GM21447 (cell line): Measurements from ENCODE around the gene HERC2.
"Not testable (repeated sequence)": the region's sequence is repeated elsewhere in the genome, so short reads cannot be mapped to it uniquely, and the experiment has no call there.

ENCODE experiments used
- ATAC-seq: cut with Tn5 transposase; IDR thresholded peaks from one replicate; pipeline ENCODE4 v1.9.1; 2021; ENCODE audit not compliant: unreplicated experiment

The HERC2 gene

GRCh38 chr15:28322129-28322588, at the start of gene HERC2:
Gene HERC2 (minus strand): TSS chr15:28322179. CDS start chr15:28321433, 746 bp downstream.
- ATAC-seq = not testable (repeated sequence)

- not testable (repeated sequence) for ATAC-seq
These were observed 43.5 kb upstream of the HERC2 start for GRCh38 chr15:28365502-28365901.

- not testable (repeated sequence) for ATAC-seq
These were observed 36.0 kb upstream of the HERC2 start, which contains the start of gene GOLGA6L24 for GRCh38 chr15:28357984-28358383. Gene GOLGA6L24 (minus strand): TSS chr15:28358084. CDS start chr15:28358023, 61 bp downstream.

- not testable (repeated sequence) for ATAC-seq
These were observed 461 bp downstream of the HERC2 start for GRCh38 chr15:28321358-28322078.

GRCh38 chr15:28319725-28320124, 2.3 kb downstream of the HERC2 start:
- not testable (repeated sequence) for ATAC-seq

- not testable (repeated sequence) for ATAC-seq
These were observed 3.2 kb downstream of the HERC2 start for GRCh38 chr15:28318828-28319227.

GRCh38 chr15:28318122-28318521, 3.9 kb downstream of the HERC2 start:
- not testable (repeated sequence) for ATAC-seq

- ATAC-seq = not testable (repeated sequence)
These were observed 5.0 kb downstream of the HERC2 start for GRCh38 chr15:28316958-28317357.

- ATAC-seq = not testable (repeated sequence)
These were observed 11.5 kb downstream of the HERC2 start for GRCh38 chr15:28310454-28310853.

- not testable (repeated sequence) for ATAC-seq
These were observed 13.3 kb downstream of the HERC2 start for GRCh38 chr15:28308718-28309117.

GRCh38 chr15:28305700-28306099, 16.3 kb downstream of the HERC2 start:
- not testable (repeated sequence) for ATAC-seq

- ATAC-seq = not testable (repeated sequence)
These were observed 24.5 kb downstream of the HERC2 start for GRCh38 chr15:28297434-28297833.

GRCh38 chr15:28296814-28297213, 25.2 kb downstream of the HERC2 start:
- not testable (repeated sequence) for ATAC-seq

GRCh38 chr15:28295009-28295563, 26.9 kb downstream of the HERC2 start:
- not testable (repeated sequence) for ATAC-seq

- not testable (repeated sequence) for ATAC-seq
These were observed 27.4 kb downstream of the HERC2 start for GRCh38 chr15:28294560-28294959.

- no peak for ATAC-seq
These were observed 32.1 kb downstream of the HERC2 start for GRCh38 chr15:28289694-28290463.

- ATAC-seq = peak; percentile 79
These were observed 32.9 kb downstream of the HERC2 start for GRCh38 chr15:28288830-28289693.

- ATAC-seq = not testable (repeated sequence)
These were observed 35.3 kb downstream of the HERC2 start for GRCh38 chr15:28286659-28287058.

GRCh38 chr15:28286031-28286430, 35.9 kb downstream of the HERC2 start:
- ATAC-seq = no peak

GRCh38 chr15:28281876-28282275, 40.1 kb downstream of the HERC2 start:
- no peak for ATAC-seq
